GM12878 (cell line): Measurements from ENCODE around the gene EFHD2. TPM values are rescaled to one million over a fixed set of nuclear protein-coding genes. Genes with fewer than 3 reads are reported as not detected.

ENCODE experiments used
- ATF7 ChIP-seq: fragments of 450-650 bp; IDR thresholded peaks from 2 replicates; pipeline ENCODE4 v1.6.1; 2016; ENCODE audit warnings: low read depth, mild to moderate bottlenecking
- BMI1 ChIP-seq: fragments of 450-650 bp; IDR thresholded peaks from 2 replicates; pipeline ENCODE4 v1.6.1; 2016; ENCODE audit warnings: mild to moderate bottlenecking, moderate library complexity, borderline replicate concordance
- CHD2 ChIP-seq: IDR thresholded peaks from 2 replicates; pipeline ENCODE4 v1.6.1; 2011; ENCODE audit warnings: low read depth, low read length, improper control_type of control experiment, borderline replicate concordance
- ELK1 ChIP-seq: IDR thresholded peaks from 2 replicates; pipeline ENCODE4 v1.6.1; 2012; ENCODE audit warnings: low read depth, low read length, improper control_type of control experiment
- FOXM1 ChIP-seq: IDR thresholded peaks from 2 replicates; pipeline ENCODE4 v1.6.1; 2012; ENCODE audit warnings: low read depth, mild to moderate bottlenecking, inconsistent platforms, low read length, moderate library complexity
- GATAD2B ChIP-seq: fragments of 450-650 bp; conservative IDR thresholded peaks from 2 replicates; pipeline ENCODE4 v1.6.1; 2017; ENCODE audit warnings: low read depth, mild to moderate bottlenecking, moderate library complexity
- LARP7 ChIP-seq: fragments of 450-650 bp; IDR thresholded peaks from 2 replicates; pipeline ENCODE4 v1.6.1; 2017; ENCODE audit warnings: mild to moderate bottlenecking
- NRF1 ChIP-seq: conservative IDR thresholded peaks from 2 replicates; pipeline ENCODE4 v1.6.1; 2011; ENCODE audit warnings: mild to moderate bottlenecking, low read depth, low read length, improper control_type of control experiment
- POLR2AphosphoS2 ChIP-seq: IDR thresholded peaks from 2 replicates; pipeline ENCODE4 v1.6.1; 2011; ENCODE audit warnings: low read depth, mild to moderate bottlenecking, low read length, improper control_type of control experiment, moderate library complexity
- POLR2AphosphoS5 ChIP-seq: IDR thresholded peaks from 2 replicates; pipeline ENCODE4 v1.6.1; 2011; ENCODE audit warnings: mild to moderate bottlenecking, low read length, inconsistent platforms
- RB1 ChIP-seq: fragments of 450-650 bp; formaldehyde crosslinking; IDR thresholded peaks from 2 replicates; pipeline ENCODE4 v1.6.1; 2017; ENCODE audit warnings: mild to moderate bottlenecking, borderline replicate concordance
- RELB ChIP-seq: fragments of 450-650 bp; IDR thresholded peaks from 2 replicates; pipeline ENCODE4 v1.6.1; 2017; ENCODE audit warnings: low read depth, mild to moderate bottlenecking, moderate library complexity
- RFX5 ChIP-seq: IDR thresholded peaks from 2 replicates; pipeline ENCODE4 v1.6.1; 2011; ENCODE audit warnings: low read depth, low read length, improper control_type of control experiment
- SKIL ChIP-seq: fragments of 450-650 bp; IDR thresholded peaks from 2 replicates; pipeline ENCODE4 v1.6.1; 2017; ENCODE audit warnings: mild to moderate bottlenecking, low read depth, inconsistent platforms; ENCODE audit not compliant: poor library complexity, severe bottlenecking
- SMAD1 ChIP-seq: fragments of 450-650 bp; IDR thresholded peaks from 2 replicates; pipeline ENCODE4 v1.6.1; 2018; ENCODE audit warnings: mild to moderate bottlenecking, low read depth; ENCODE audit not compliant: partially characterized antibody
- SMARCA5 ChIP-seq: fragments of 450-650 bp; IDR thresholded peaks from 2 replicates; pipeline ENCODE4 v1.6.1; 2017; ENCODE audit warnings: mild to moderate bottlenecking
- SREBF1 ChIP-seq: IDR thresholded peaks from 2 replicates; pipeline ENCODE4 v1.6.1; 2012; ENCODE audit warnings: mild to moderate bottlenecking, low read length
- STAT1 ChIP-seq: fragments of 450-650 bp; conservative IDR thresholded peaks from 2 replicates; pipeline ENCODE4 v1.6.1; 2014; ENCODE audit warnings: antibody characterized with exemption, mild to moderate bottlenecking
- SUZ12 ChIP-seq: fragments of 200-600 bp; sonication (generic); IDR thresholded peaks from one replicate; pipeline ENCODE4 v1.6.1; 2018; ENCODE audit warnings: antibody characterized with exemption, mild to moderate bottlenecking; ENCODE audit not compliant: unreplicated experiment
- TBL1XR1 ChIP-seq: IDR thresholded peaks from 2 replicates; pipeline ENCODE4 v1.6.1; 2012; ENCODE audit warnings: low read depth, low read length, improper control_type of control experiment
- USF1 ChIP-seq: IDR thresholded peaks from 2 replicates; pipeline ENCODE4 v1.6.1; 2011; ENCODE audit warnings: borderline replicate concordance, low read depth, mild to moderate bottlenecking, moderate library complexity, mixed read lengths, low read length; ENCODE audit not compliant: insufficient read depth; ENCODE audit errors: extremely low read length
- ZBTB4 ChIP-seq: fragments of 450-650 bp; formaldehyde crosslinking; IDR thresholded peaks from 2 replicates; pipeline ENCODE4 v1.4.0; 2022; ENCODE audit warnings: mild to moderate bottlenecking, moderate library complexity
- polyA plus RNA-seq, 11 experiments: library from polyadenylated mRNA; depleted of rRNA in 4 of 11; unstranded in 6 of 11; stranded (reverse) in 5 of 11; fragments of >200 nt; fragmentation: Nextera tagmentation in 4 of 11; fragmentation: Illumina TruSeq in 1 of 11; extraction: Ambion mirVana in 4 of 11; extraction: Trizol in 1 of 11; gene quantifications; 1 replicate in 1 of 11; 2 replicates in 10 of 11; pipeline versions ENCODE4 v1.2.1 to v1.2.3, GENCODE V29; 2011 to 2016; ENCODE audit warnings: inconsistent platforms in 2 of 11, missing spikeins in 2 of 11, low read depth in 1 of 11
- total RNA-seq, 4 experiments: library from RNA; depleted of rRNA in 3 of 4; stranded (reverse); fragments of >200 nt in 3 of 4; fragmentation: Illumina TruSeq in 1 of 4; extraction: Trizol in 1 of 4; gene quantifications; 2 replicates each; pipeline versions ENCODE4 v1.2.1 to v1.2.3, GENCODE V29; 2013 to 2021

Gene EFHD2
- total and polyA plus RNA-seq, 10 of the 15 experiments (the other 5 are each of a cell fraction or from before 2014, with no cell fraction given): 4.0 to 114 (median 66.1) TPM

GRCh38 chr1:15430787-15431570, 21.3 kb downstream of the EFHD2 start (continued):
- TF ChIP-seq POLR2AphosphoS2 (no peak), RFX5 (no peak), ELK1 (no peak), SMAD1 (no peak), LARP7 (0 out of 2 replicates have a peak, but pooled peaks have one; percentile 50), SUZ12 (no peak), FOXM1 (no peak), ZBTB4 (CRISPR knock-in tag) (no peak), RB1 (0 out of 2 replicates have a peak, but pooled peaks have one; percentile 47), SMARCA5 (no peak), BMI1 (no peak), SKIL (no peak), USF1 (no peak), RELB (no peak), POLR2AphosphoS5 (peak; percentile 40), NRF1 (no peak), SREBF1 (no peak), GATAD2B (no peak), CHD2 (no peak), STAT1 (no peak), TBL1XR1 (no peak), ATF7 (no peak)
